HEK293 (cell line): ENCODE results near the gene APOL3.
"Not testable (repeated sequence)": the region's sequence is repeated elsewhere in the genome, so short reads cannot be mapped to it uniquely, and the experiment has no call there.

Source experiments
- CTCF ChIA-PET: fragments of 350-600 bp; formaldehyde crosslinking; extraction: SDS; loops from one replicate; lab custom pipeline; 2021; ENCODE audit warnings: antibody characterized with exemption; lab: Yijun Ruan, JAX
- POLR2A ChIA-PET: fragments of 300-600 bp; formaldehyde crosslinking; extraction: SDS; loops from one replicate; lab custom pipeline; 2020; ENCODE audit warnings: antibody characterized with exemption, inconsistent platforms; lab: Yijun Ruan, JAX
- H3K27ac ChIP-seq: fragments of 200-500 bp; sonication (Bioruptor generic); 2 replicates; pipeline ENCODE4 v1.5.1; 2014; ENCODE audit warnings: low read depth, low read length, control low read depth, inconsistent platforms; ENCODE audit errors: extremely low read depth
- H3K36me3 ChIP-seq, 2 experiments: fragments of 200-500 bp in 1 of 2; sonication (Bioruptor generic) in 1 of 2; 1 replicate in 1 of 2; 2 replicates in 1 of 2; pipeline ENCODE4 v1.5.1; 2014 to 2017; ENCODE audit warnings: inconsistent platforms in 2 of 2, low read length in 2 of 2; ENCODE audit not compliant: control insufficient read depth in 2 of 2, insufficient read depth in 1 of 2
- H3K4me1 ChIP-seq: fragments of 200-500 bp; sonication (Bioruptor generic); 2 replicates; pipeline ENCODE4 v1.5.1; 2014; ENCODE audit warnings: mild to moderate bottlenecking, low read length, inconsistent platforms; ENCODE audit not compliant: control insufficient read depth, insufficient read depth
- H3K4me3 ChIP-seq: 2 replicates; pipeline ENCODE4 v1.5.1; 2011; ENCODE audit warnings: low read depth, mild to moderate bottlenecking, control low read depth, low read length, moderate library complexity
- H3K9me3 ChIP-seq: fragments of 200-500 bp; sonication (Bioruptor generic); 2 replicates; pipeline ENCODE4 v1.5.1; 2014; ENCODE audit warnings: low read depth, low read length, inconsistent platforms; ENCODE audit not compliant: control insufficient read depth, insufficient read depth
- ZNF146 ChIP-seq: fragments of 450-650 bp; formaldehyde crosslinking; IDR thresholded peaks from 2 replicates; pipeline ENCODE4 v1.5.1; 2016; ENCODE audit warnings: missing biosample characterization, missing genetic modification characterization
- ZNF280D ChIP-seq: fragments of 450-650 bp; formaldehyde crosslinking; IDR thresholded peaks from 2 replicates; pipeline ENCODE4 v1.5.1; 2016; ENCODE audit warnings: missing biosample characterization, missing genetic modification characterization
- ZNF580 ChIP-seq: fragments of 450-650 bp; formaldehyde crosslinking; IDR thresholded peaks from 2 replicates; pipeline ENCODE4 v1.5.1; 2016; ENCODE audit warnings: missing biosample characterization, missing genetic modification characterization

Gene APOL3

GRCh38 chr22:36090772-36091171 lies 69.8 kb downstream of the APOL3 start:
- H3K36me3 ChIP-seq, CTCF ChIA-PET, H3K4me3 ChIP-seq, POLR2A ChIA-PET, H3K27ac ChIP-seq, H3K4me1 ChIP-seq, H3K9me3 ChIP-seq: not testable (repeated sequence)
- TF ChIP-seq ZNF280D (tag by site-specific recombination) (0 out of 2 replicates have a peak, but pooled peaks have one; percentile 27), ZNF580 (tag by site-specific recombination) (0 out of 2 replicates have a peak, but pooled peaks have one; percentile 32), ZNF146 (tag by site-specific recombination) (peak; percentile 95)
